GM06990 (cell line): ENCODE measurements around the gene DDAH1.
A peak's percentile ranks its signal among the peaks of the same experiment; 100 is the strongest.

Experiments
- DNase-seq: peaks from one replicate; pipeline ENCODE4 v3.0.0-alpha.2; 2011; ENCODE audit not compliant: insufficient read length; ENCODE audit errors: extremely low read depth
- H3K27me3 ChIP-seq: replicated peaks from 2 replicates; pipeline ENCODE4 v1.6.0; 2011; ENCODE audit warnings: low read length; ENCODE audit not compliant: control insufficient read depth, insufficient read depth
- H3K36me3 ChIP-seq: 2 replicates; pipeline ENCODE4 v1.5.1; 2011; ENCODE audit warnings: low read length; ENCODE audit not compliant: control insufficient read depth, insufficient read depth
- H3K4me3 ChIP-seq: replicated peaks from 2 replicates; pipeline ENCODE4 v1.5.1; 2011; ENCODE audit warnings: low read depth, mild to moderate bottlenecking, control low read depth, low read length
- CTCF ChIP-seq: IDR thresholded peaks from 2 replicates; pipeline ENCODE4 v1.5.1; 2011; ENCODE audit warnings: low read length, control low read depth, mild to moderate bottlenecking, inconsistent platforms; ENCODE audit not compliant: insufficient read depth, poor library complexity, severe bottlenecking

DDAH1 gene

GRCh38 chr1:85339089-85339488 lies 125.9 kb downstream of the DDAH1 start:
- Histone ChIP-seq H3K36me3 (no peaks in the 10 kb centered on the region), H3K27me3 (no peaks in the 10 kb centered on the region; the same call in 1 of the 2 replicates), H3K4me3 (no peak overlapping the region)
- TF ChIP-seq CTCF: no peak
- DNase-seq: no peak

GRCh38 chr1:85334962-85335361 lies 130.0 kb downstream of the DDAH1 start:
- TF ChIP-seq CTCF: no peak
- Histone ChIP-seq H3K36me3 (no peaks in the 10 kb centered on the region), H3K27me3 (no peaks in the 10 kb centered on the region), H3K4me3 (no peak overlapping the region)
- peak; percentile 15 for DNase-seq

- TF ChIP-seq CTCF: no peak
- no peak overlapping the region for H3K4me3 ChIP-seq
- no peaks in the 10 kb centered on the region for H3K27me3 ChIP-seq
- DNase-seq: no peak
- no peaks in the 10 kb centered on the region for H3K36me3 ChIP-seq
Measured at GRCh38 chr1:85333186-85333585, 131.8 kb downstream of the DDAH1 start.

- Histone ChIP-seq H3K27me3 (no peaks in the 10 kb centered on the region), H3K36me3 (no peaks in the 10 kb centered on the region), H3K4me3 (no peak overlapping the region)
- no peak for DNase-seq
- no peak for TF ChIP-seq CTCF
Measured at GRCh38 chr1:85332575-85332974, 132.4 kb downstream of the DDAH1 start.

GRCh38 chr1:85330711-85331290 lies 134.2 kb downstream of the DDAH1 start:
- H3K27me3 ChIP-seq: no peaks in the 10 kb centered on the region
- no peak overlapping the region for H3K4me3 ChIP-seq
- DNase-seq: no peak
- no peak for TF ChIP-seq CTCF
- H3K36me3 ChIP-seq: no peaks in the 10 kb centered on the region

- Histone ChIP-seq H3K27me3 (no peaks in the 10 kb centered on the region), H3K4me3 (no peak overlapping the region), H3K36me3 (no peaks in the 10 kb centered on the region)
- no peak for DNase-seq
- TF ChIP-seq CTCF: no peak
Measured at GRCh38 chr1:85330214-85330631, 134.7 kb downstream of the DDAH1 start.
